OCI-LY3 (cell line): Measurements from ENCODE around the gene AREG.
A peak's percentile ranks its signal among the peaks of the same experiment; 100 is the strongest.

Experiments
- H2AFZ ChIP-seq: fragments of 200-600, 300-600 bp; shearing (Covaris generic); 2 replicates; pipeline ENCODE4 v1.6.0; 2014; ENCODE audit warnings: antibody characterized with exemption, low read depth, low read length
- H3K27ac ChIP-seq: fragments of 200-600, 300-600 bp; sonication (generic); 2 replicates; pipeline ENCODE4 v1.5.1; 2014; ENCODE audit warnings: mild to moderate bottlenecking, low read length, moderate library complexity, mixed read lengths
- H3K27me3 ChIP-seq: fragments of 200-600, 300-600 bp; sonication (generic); 2 replicates; pipeline ENCODE4 v1.6.1; 2014; ENCODE audit warnings: low read depth, low read length, mixed read lengths
- H3K36me3 ChIP-seq: fragments of 200-600, 300-600 bp; sonication (generic); replicated peaks from 2 replicates; pipeline ENCODE3; 2014; ENCODE audit warnings: low read depth, low read length, mixed read lengths
- H3K4me1 ChIP-seq: fragments of 300-600, 200-600 bp; sonication (generic); 2 replicates; pipeline ENCODE4 v1.6.1; 2014; ENCODE audit warnings: low read length, mixed read lengths
- H3K4me2 ChIP-seq: fragments of 200-600, 300-600 bp; sonication (generic); 2 replicates; pipeline ENCODE4 v1.6.1; 2014; ENCODE audit warnings: low read length, mixed read lengths
- H3K4me3 ChIP-seq: fragments of 300-600, 200-600 bp; sonication (generic); 2 replicates; pipeline ENCODE4 v1.5.1; 2014; ENCODE audit warnings: antibody characterized with exemption, mild to moderate bottlenecking, low read length, moderate library complexity
- H3K79me2 ChIP-seq: fragments of 300-600, 200-600 bp; shearing (Covaris generic); 2 replicates; pipeline ENCODE4 v1.6.1; 2014; ENCODE audit warnings: mild to moderate bottlenecking, low read length, mixed read lengths
- H3K9ac ChIP-seq: fragments of 300-600, 200-600 bp; shearing (Covaris generic); 2 replicates; pipeline ENCODE4 v1.6.0; 2014; ENCODE audit warnings: mild to moderate bottlenecking, low read length, moderate library complexity
- H3K9me3 ChIP-seq: fragments of 200-600, 300-600 bp; shearing (Covaris generic); 2 replicates; pipeline ENCODE4 v1.6.1; 2014; ENCODE audit warnings: low read length, mixed read lengths; ENCODE audit not compliant: insufficient read depth
- H4K20me1 ChIP-seq: fragments of 200-600, 300-600 bp; sonication (generic); 2 replicates; pipeline ENCODE4 v1.6.1; 2016; ENCODE audit warnings: low read length, mixed read lengths; ENCODE audit not compliant: insufficient read depth
- EZH2phosphoT487 ChIP-seq: fragments of 200-600 bp; shearing (Covaris generic); IDR thresholded peaks from 2 replicates; pipeline ENCODE4 v1.6.1; 2018; ENCODE audit warnings: antibody characterized with exemption, mixed run types, low read depth
- TF ChIP-seq, protein P1 (sequence below): fragments of 200-600, 300-600 bp; sonication (generic); IDR thresholded peaks from 2 replicates; pipeline ENCODE4 v1.5.1; 2014; ENCODE audit warnings: antibody characterized with exemption, low read length, low read depth

AREG gene

DNA sequence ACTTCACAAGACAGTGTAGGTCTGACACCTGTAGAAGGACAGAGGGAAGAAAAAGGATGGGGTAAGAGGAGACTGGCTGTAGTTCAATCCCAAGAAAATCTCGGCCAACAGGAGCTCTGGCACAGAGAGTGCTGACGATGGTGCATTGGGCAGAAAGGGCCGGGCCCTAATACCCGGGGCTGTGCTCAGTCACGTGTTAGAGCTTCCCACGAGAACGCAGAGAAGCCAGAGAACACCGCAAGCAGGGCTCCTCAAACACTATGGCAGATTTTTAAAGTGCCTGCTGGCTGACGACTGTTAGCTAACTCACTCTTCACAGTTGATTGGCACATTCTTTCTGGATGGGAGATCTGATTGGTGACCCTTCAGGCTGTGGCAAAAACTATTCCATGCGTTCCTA, 44.5 kb upstream of the AREG start:
- Histone ChIP-seq H2AFZ (no peak overlapping the region), H4K20me1 (no peaks in the 10 kb centered on the region), H3K79me2 (no peaks in the 10 kb centered on the region), H3K36me3 (no peaks in the 10 kb centered on the region), H3K9me3 (no peaks in the 10 kb centered on the region), H3K4me1 (peaks cover 18% of the 10 kb centered on the region), H3K4me2 (no peak overlapping the region), H3K27me3 (no peaks in the 10 kb centered on the region), H3K4me3 (no peak overlapping the region), H3K27ac (no peak overlapping the region), H3K9ac (no peak overlapping the region)
- TF ChIP-seq, protein P1, sequence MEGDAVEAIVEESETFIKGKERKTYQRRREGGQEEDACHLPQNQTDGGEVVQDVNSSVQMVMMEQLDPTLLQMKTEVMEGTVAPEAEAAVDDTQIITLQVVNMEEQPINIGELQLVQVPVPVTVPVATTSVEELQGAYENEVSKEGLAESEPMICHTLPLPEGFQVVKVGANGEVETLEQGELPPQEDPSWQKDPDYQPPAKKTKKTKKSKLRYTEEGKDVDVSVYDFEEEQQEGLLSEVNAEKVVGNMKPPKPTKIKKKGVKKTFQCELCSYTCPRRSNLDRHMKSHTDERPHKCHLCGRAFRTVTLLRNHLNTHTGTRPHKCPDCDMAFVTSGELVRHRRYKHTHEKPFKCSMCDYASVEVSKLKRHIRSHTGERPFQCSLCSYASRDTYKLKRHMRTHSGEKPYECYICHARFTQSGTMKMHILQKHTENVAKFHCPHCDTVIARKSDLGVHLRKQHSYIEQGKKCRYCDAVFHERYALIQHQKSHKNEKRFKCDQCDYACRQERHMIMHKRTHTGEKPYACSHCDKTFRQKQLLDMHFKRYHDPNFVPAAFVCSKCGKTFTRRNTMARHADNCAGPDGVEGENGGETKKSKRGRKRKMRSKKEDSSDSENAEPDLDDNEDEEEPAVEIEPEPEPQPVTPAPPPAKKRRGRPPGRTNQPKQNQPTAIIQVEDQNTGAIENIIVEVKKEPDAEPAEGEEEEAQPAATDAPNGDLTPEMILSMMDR = no peak
- TF ChIP-seq EZH2phosphoT487 = no peak

- H3K4me2 ChIP-seq = peak overlapping the region; percentile 37
- no peak overlapping the region for H3K4me3 ChIP-seq
- no peaks in the 10 kb centered on the region for H4K20me1 ChIP-seq
- peaks cover 12% of the 10 kb centered on the region for H3K4me1 ChIP-seq
- H3K79me2 ChIP-seq = no peaks in the 10 kb centered on the region
- TF ChIP-seq EZH2phosphoT487 = no peak
- TF ChIP-seq, protein P1 = no peak
- H3K27me3 ChIP-seq = no peaks in the 10 kb centered on the region
- H3K9me3 ChIP-seq = no peaks in the 10 kb centered on the region
- H3K27ac ChIP-seq = no peak overlapping the region
- no peaks in the 10 kb centered on the region for H3K36me3 ChIP-seq
- H3K9ac ChIP-seq = no peak overlapping the region
- H2AFZ ChIP-seq = no peak overlapping the region
Observed at GRCh38 chr4:74402692-74403456, 42.1 kb upstream of the AREG start.

DNA sequence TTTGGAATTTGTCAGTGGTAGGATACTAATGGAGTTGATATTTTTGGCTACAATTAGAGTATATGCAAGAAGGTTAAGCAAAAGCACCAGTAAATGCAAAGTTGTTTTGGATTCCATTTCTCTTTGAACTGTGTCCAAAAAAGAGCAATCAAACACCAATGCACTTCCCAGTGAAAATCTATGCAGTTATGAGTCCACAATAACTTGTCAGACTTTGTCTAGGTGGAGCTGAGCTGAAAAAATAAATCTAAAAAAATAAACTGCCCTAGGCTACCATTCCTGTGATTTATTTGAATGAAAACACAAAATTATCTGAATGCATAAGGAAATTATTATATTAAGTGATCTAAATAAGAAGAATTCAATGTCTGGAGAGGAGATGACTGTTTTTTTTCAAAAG, 37.0 kb upstream of the AREG start:
- Histone ChIP-seq H2AFZ (no peak overlapping the region), H3K27me3 (no peaks in the 10 kb centered on the region), H3K27ac (no peak overlapping the region), H3K36me3 (no peaks in the 10 kb centered on the region), H3K4me3 (no peak overlapping the region), H3K4me1 (peaks cover 7% of the 10 kb centered on the region), H3K9ac (no peak overlapping the region), H3K9me3 (no peaks in the 10 kb centered on the region), H3K79me2 (no peaks in the 10 kb centered on the region), H4K20me1 (no peaks in the 10 kb centered on the region), H3K4me2 (no peak overlapping the region)
- TF ChIP-seq EZH2phosphoT487 = no peak
- TF ChIP-seq, protein P1 = no peak

DNA sequence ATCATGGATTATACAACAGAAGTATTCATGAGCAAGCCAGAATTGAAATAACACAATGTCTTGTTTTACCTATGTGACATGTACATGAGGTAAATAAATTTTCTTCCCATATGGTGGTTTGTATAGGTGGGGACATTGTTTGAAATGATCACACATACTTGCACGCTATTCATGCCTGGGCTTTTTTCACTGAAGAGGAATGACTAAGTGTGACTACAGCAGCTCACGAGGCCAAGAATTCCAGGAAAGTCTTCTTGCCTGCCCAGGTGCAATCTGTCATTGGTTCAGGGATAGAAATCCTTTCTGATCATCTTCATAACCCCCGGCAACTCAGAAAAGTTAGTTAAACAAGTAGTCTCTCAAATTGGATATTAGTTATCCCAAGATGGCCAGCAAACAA, 36.3 kb upstream of the AREG start:
- no peaks in the 10 kb centered on the region for H3K4me1 ChIP-seq
- no peaks in the 10 kb centered on the region for H3K27me3 ChIP-seq
- no peak overlapping the region for H3K9ac ChIP-seq
- TF ChIP-seq EZH2phosphoT487 = no peak
- TF ChIP-seq, protein P1 = no peak
- H2AFZ ChIP-seq = no peak overlapping the region
- H3K4me2 ChIP-seq = no peak overlapping the region
- H4K20me1 ChIP-seq = no peaks in the 10 kb centered on the region
- no peaks in the 10 kb centered on the region for H3K79me2 ChIP-seq
- no peaks in the 10 kb centered on the region for H3K36me3 ChIP-seq
- H3K27ac ChIP-seq = no peak overlapping the region
- no peak overlapping the region for H3K4me3 ChIP-seq
- H3K9me3 ChIP-seq = no peaks in the 10 kb centered on the region
